Astrocyte (in vitro differentiated cells and primary cell): ENCODE data around the gene ANO3.

Source experiments
- EZH2 ChIP-seq: IDR thresholded peaks from 2 replicates; pipeline ENCODE4 v1.6.1; 2012; ENCODE audit warnings: mild to moderate bottlenecking, low read length, inconsistent platforms; ENCODE audit not compliant: insufficient read depth
- TF ChIP-seq, protein P1 (sequence below): IDR thresholded peaks from 2 replicates; pipeline ENCODE4 v1.5.1; 2011; ENCODE audit warnings: low read depth, mild to moderate bottlenecking, inconsistent platforms, low read length, moderate library complexity; ENCODE audit not compliant: insufficient read depth

DNA sequence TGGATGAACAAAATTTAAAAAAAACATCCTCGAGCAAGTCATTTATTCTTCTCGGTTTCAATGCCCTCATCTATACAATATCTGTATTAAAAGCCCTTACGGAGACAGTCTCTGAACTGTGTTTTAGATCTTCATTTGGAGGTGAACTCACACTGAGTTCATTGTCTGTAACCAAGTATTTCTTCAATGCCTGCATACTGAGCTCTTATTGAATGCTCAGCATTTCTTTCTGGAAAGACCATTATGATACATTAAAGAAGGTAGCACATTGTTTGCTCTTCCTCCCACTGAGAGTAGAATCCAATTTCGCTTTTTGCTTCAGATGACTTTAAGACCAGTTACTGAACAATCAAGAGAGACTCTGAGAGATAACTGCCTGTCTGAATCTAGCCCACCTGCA, 1.7 kb upstream of the ANO3 start:
- TF ChIP-seq, protein P1, sequence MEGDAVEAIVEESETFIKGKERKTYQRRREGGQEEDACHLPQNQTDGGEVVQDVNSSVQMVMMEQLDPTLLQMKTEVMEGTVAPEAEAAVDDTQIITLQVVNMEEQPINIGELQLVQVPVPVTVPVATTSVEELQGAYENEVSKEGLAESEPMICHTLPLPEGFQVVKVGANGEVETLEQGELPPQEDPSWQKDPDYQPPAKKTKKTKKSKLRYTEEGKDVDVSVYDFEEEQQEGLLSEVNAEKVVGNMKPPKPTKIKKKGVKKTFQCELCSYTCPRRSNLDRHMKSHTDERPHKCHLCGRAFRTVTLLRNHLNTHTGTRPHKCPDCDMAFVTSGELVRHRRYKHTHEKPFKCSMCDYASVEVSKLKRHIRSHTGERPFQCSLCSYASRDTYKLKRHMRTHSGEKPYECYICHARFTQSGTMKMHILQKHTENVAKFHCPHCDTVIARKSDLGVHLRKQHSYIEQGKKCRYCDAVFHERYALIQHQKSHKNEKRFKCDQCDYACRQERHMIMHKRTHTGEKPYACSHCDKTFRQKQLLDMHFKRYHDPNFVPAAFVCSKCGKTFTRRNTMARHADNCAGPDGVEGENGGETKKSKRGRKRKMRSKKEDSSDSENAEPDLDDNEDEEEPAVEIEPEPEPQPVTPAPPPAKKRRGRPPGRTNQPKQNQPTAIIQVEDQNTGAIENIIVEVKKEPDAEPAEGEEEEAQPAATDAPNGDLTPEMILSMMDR = no peak
- no peak for TF ChIP-seq EZH2
